DND-41 (cell line): ENCODE results near the gene WDHD1.

ENCODE experiments used
- EZH2 ChIP-seq: IDR thresholded peaks from 3 replicates; pipeline ENCODE4 v1.6.1; 2012; ENCODE audit warnings: borderline replicate concordance, low read depth, mild to moderate bottlenecking, moderate library complexity, low read length, inconsistent platforms; ENCODE audit not compliant: severe bottlenecking
- TF ChIP-seq, protein P1 (sequence below): IDR thresholded peaks from 2 replicates; pipeline ENCODE4 v1.5.1; 2012; ENCODE audit warnings: borderline replicate concordance, low read length, moderate library complexity, mild to moderate bottlenecking; ENCODE audit not compliant: poor library complexity, severe bottlenecking; ENCODE audit errors: extremely low read depth

DNA sequence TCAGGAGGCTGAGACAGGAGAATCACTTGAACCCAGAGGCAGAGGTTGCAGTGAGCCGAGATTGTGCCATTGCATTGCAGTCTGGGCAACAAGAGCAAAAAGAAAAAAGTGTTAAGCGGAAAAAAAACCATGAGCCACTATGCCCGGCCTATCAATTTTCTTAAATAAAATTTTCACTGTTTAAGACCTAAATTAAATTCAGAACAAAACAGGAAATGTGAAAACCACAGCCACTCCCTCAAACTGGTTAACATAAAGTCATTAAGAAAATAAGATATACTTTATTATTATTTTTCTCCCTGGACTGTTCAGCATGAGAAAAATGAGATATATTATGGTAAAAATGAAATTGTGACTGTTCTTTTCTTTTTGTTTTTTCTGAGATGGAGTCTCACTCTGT lies 79.7 kb downstream of the WDHD1 start:
- TF ChIP-seq, protein P1, sequence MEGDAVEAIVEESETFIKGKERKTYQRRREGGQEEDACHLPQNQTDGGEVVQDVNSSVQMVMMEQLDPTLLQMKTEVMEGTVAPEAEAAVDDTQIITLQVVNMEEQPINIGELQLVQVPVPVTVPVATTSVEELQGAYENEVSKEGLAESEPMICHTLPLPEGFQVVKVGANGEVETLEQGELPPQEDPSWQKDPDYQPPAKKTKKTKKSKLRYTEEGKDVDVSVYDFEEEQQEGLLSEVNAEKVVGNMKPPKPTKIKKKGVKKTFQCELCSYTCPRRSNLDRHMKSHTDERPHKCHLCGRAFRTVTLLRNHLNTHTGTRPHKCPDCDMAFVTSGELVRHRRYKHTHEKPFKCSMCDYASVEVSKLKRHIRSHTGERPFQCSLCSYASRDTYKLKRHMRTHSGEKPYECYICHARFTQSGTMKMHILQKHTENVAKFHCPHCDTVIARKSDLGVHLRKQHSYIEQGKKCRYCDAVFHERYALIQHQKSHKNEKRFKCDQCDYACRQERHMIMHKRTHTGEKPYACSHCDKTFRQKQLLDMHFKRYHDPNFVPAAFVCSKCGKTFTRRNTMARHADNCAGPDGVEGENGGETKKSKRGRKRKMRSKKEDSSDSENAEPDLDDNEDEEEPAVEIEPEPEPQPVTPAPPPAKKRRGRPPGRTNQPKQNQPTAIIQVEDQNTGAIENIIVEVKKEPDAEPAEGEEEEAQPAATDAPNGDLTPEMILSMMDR = no peak
- TF ChIP-seq EZH2 = no peak
